Prostate gland (tissue), 2 donors: ENCODE results near the gene VASH2.

Experiments
- POLR2AphosphoS5 ChIP-seq: sonication (generic); formaldehyde crosslinking; IDR thresholded peaks from one replicate; pipeline ENCODE4 v1.6.1; 2017; ENCODE audit warnings: antibody characterized with exemption
- TF ChIP-seq, protein P1 (sequence below), 4 experiments: fragments of 200-600 bp in 2 of 4; fragments of 450-650 bp in 2 of 4; sonication (generic) in 2 of 4; IDR thresholded peaks; 1 replicate in 3 of 4; 2 replicates in 1 of 4; pipeline ENCODE4 v1.5.1; 2016 to 2019; ENCODE audit warnings: antibody characterized with exemption in 4 of 4, mild to moderate bottlenecking in 2 of 4, moderate library complexity in 2 of 4

DNA sequence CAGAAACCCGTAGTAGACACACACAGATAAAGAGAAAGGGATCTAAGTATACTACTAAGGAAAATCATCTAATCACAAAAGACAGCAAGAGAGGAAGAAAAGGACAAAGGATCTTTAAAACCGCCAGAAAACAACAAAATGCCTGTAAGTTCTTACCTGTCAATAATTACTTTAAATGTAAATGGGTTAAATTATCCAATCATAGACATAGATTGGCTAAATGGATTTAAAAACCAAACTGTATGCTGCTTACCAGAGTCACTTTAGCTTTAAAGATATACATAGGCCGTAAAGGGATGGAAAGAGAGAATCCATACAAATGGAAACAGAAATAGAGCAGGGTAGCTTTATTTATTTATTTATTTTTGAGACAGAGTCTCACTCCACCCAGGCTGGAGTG is 48.3 kb upstream of the VASH2 start:
- TF ChIP-seq POLR2AphosphoS5: no peak
- TF ChIP-seq, protein P1, sequence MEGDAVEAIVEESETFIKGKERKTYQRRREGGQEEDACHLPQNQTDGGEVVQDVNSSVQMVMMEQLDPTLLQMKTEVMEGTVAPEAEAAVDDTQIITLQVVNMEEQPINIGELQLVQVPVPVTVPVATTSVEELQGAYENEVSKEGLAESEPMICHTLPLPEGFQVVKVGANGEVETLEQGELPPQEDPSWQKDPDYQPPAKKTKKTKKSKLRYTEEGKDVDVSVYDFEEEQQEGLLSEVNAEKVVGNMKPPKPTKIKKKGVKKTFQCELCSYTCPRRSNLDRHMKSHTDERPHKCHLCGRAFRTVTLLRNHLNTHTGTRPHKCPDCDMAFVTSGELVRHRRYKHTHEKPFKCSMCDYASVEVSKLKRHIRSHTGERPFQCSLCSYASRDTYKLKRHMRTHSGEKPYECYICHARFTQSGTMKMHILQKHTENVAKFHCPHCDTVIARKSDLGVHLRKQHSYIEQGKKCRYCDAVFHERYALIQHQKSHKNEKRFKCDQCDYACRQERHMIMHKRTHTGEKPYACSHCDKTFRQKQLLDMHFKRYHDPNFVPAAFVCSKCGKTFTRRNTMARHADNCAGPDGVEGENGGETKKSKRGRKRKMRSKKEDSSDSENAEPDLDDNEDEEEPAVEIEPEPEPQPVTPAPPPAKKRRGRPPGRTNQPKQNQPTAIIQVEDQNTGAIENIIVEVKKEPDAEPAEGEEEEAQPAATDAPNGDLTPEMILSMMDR (IDR thresholded peaks at IDR 0.05): no peak
